SK-N-MC (cell line): ENCODE results near the gene PLAU.

ENCODE experiments used
- DNase-seq: peaks from one replicate; pipeline ENCODE4 v3.0.0-alpha.2; 2011; ENCODE audit warnings: low read depth, low spot score
- H3K27ac ChIP-seq: fragments of 200-600 bp; sonication (generic); 2 replicates; pipeline ENCODE4 v1.5.1; 2016; ENCODE audit warnings: mixed run types
- H3K36me3 ChIP-seq: fragments of 200-600 bp; sonication (generic); 2 replicates; pipeline ENCODE4 v1.6.1; 2017; ENCODE audit warnings: antibody characterized with exemption, low read length, mixed read lengths; ENCODE audit not compliant: insufficient read depth
- H3K4me3 ChIP-seq: fragments of 200-600 bp; sonication (generic); 2 replicates; pipeline ENCODE4 v1.5.1; 2016
- H3K9ac ChIP-seq: fragments of 200-600 bp; sonication (generic); 2 replicates; pipeline ENCODE4 v1.8.0; 2017; ENCODE audit warnings: mixed run types, mixed read lengths; ENCODE audit not compliant: insufficient read length
- H3K9me3 ChIP-seq: fragments of 200-600 bp; sonication (generic); 2 replicates; pipeline ENCODE4 v1.6.1; 2017; ENCODE audit warnings: low read depth, mild to moderate bottlenecking, antibody characterized with exemption, low read length, moderate library complexity, mixed read lengths
- EZH2 ChIP-seq: fragments of 200-600 bp; sonication (generic); IDR thresholded peaks from one replicate; pipeline ENCODE4 v1.6.1; 2017; ENCODE audit warnings: antibody characterized with exemption
- FOXP2 ChIP-seq: optimal IDR thresholded peaks from 2 replicates; pipeline ENCODE3; 2011; ENCODE audit warnings: mild to moderate bottlenecking, moderate library complexity; ENCODE audit not compliant: insufficient read depth; ENCODE audit errors: extremely low read length, control extremely low read depth
- POLR2AphosphoS5 ChIP-seq: IDR thresholded peaks from 2 replicates; pipeline ENCODE4 v1.6.1; 2012; ENCODE audit warnings: mild to moderate bottlenecking, low read depth, low read length, borderline replicate concordance

The PLAU gene

GRCh38 chr10:73934074-73934473, 23.1 kb downstream of the PLAU start:
- H3K9ac ChIP-seq, result no peak overlapping the region
- H3K27ac ChIP-seq, result no peak overlapping the region
- H3K36me3 ChIP-seq, result no peaks in the 10 kb centered on the region
- no peak for DNase-seq
- no peak for TF ChIP-seq FOXP2
- no peak for TF ChIP-seq POLR2AphosphoS5
- no peaks in the 10 kb centered on the region for H3K9me3 ChIP-seq
- no peak overlapping the region for H3K4me3 ChIP-seq

- Histone ChIP-seq H3K36me3 (no peaks in the 10 kb centered on the region), H3K4me3 (no peak overlapping the region), H3K9me3 (no peaks in the 10 kb centered on the region), H3K27ac (no peak overlapping the region), H3K9ac (no peak overlapping the region)
- no peak for DNase-seq
- TF ChIP-seq POLR2AphosphoS5, result no peak
- TF ChIP-seq EZH2, result no peak
- TF ChIP-seq FOXP2, result no peak
Observed at GRCh38 chr10:73935895-73936294, 25.0 kb downstream of the PLAU start.

GRCh38 chr10:73937333-73938043, 26.6 kb downstream of the PLAU start:
- Histone ChIP-seq H3K27ac (no peak overlapping the region), H3K4me3 (no peak overlapping the region), H3K36me3 (no peaks in the 10 kb centered on the region), H3K9ac (no peak overlapping the region), H3K9me3 (no peaks in the 10 kb centered on the region)
- no peak for TF ChIP-seq POLR2AphosphoS5
- no peak for TF ChIP-seq EZH2
- no peak for TF ChIP-seq FOXP2
- DNase-seq, result no peak

GRCh38 chr10:73940634-73941221, 29.8 kb downstream of the PLAU start:
- TF ChIP-seq POLR2AphosphoS5, result no peak
- no peak for TF ChIP-seq FOXP2
- no peak for TF ChIP-seq EZH2

GRCh38 chr10:73941300-73941699, 30.4 kb downstream of the PLAU start:
- DNase-seq, result no peak
- no peak overlapping the region for H3K9ac ChIP-seq
- H3K9me3 ChIP-seq, result no peaks in the 10 kb centered on the region
- H3K4me3 ChIP-seq, result no peak overlapping the region
- TF ChIP-seq POLR2AphosphoS5 (no peak), EZH2 (no peak), FOXP2 (no peak)
- H3K27ac ChIP-seq, result no peak overlapping the region
- H3K36me3 ChIP-seq, result no peaks in the 10 kb centered on the region

More at GRCh38 chr10:73940634-73941221, 29.8 kb downstream of the PLAU start:
- no peaks in the 10 kb centered on the region for H3K36me3 ChIP-seq
- no peak for DNase-seq
- H3K27ac ChIP-seq, result no peak overlapping the region
- H3K9ac ChIP-seq, result no peak overlapping the region
- H3K4me3 ChIP-seq, result no peak overlapping the region
- H3K9me3 ChIP-seq, result no peaks in the 10 kb centered on the region

- H3K36me3 ChIP-seq, result no peaks in the 10 kb centered on the region
- TF ChIP-seq POLR2AphosphoS5 (no peak), EZH2 (no peak), FOXP2 (no peak)
- H3K4me3 ChIP-seq, result no peak overlapping the region
- H3K27ac ChIP-seq, result no peak overlapping the region
- no peak overlapping the region for H3K9ac ChIP-seq
- no peak for DNase-seq
- no peaks in the 10 kb centered on the region for H3K9me3 ChIP-seq
Observed at GRCh38 chr10:73944356-73945100, 33.6 kb downstream of the PLAU start.

GRCh38 chr10:73946253-73947145, 35.6 kb downstream of the PLAU start:
- Histone ChIP-seq H3K9me3 (no peaks in the 10 kb centered on the region), H3K9ac (no peak overlapping the region), H3K36me3 (no peaks in the 10 kb centered on the region), H3K4me3 (no peak overlapping the region), H3K27ac (no peak overlapping the region)
- TF ChIP-seq FOXP2 (no peak), POLR2AphosphoS5 (no peak), EZH2 (no peak)
- no peak for DNase-seq
